Keratinocyte (primary cell): Measurements from ENCODE around the gene GRK3. TPM values are rescaled to one million over a fixed set of nuclear protein-coding genes. Genes with fewer than 3 reads are reported as not detected.
"Not testable (repeated sequence)": the region's sequence is repeated elsewhere in the genome, so short reads cannot be mapped to it uniquely, and the experiment has no call there.

Source experiments
- DNase-seq: peaks from one replicate; pipeline ENCODE4 v3.0.0-alpha.2; 2011; ENCODE audit warnings: low read depth, missing footprints, low spot score
- FAIRE-seq: peaks from 2 replicates; lab custom pipeline; 2011; peaks lifted over from hg19 to GRCh38; lab: Jason Lieb, UNC
- H2AFZ ChIP-seq: 2 replicates; pipeline ENCODE4 v1.6.0; 2012; ENCODE audit warnings: low read length, control low read depth, inconsistent platforms; ENCODE audit not compliant: control insufficient read depth
- H3K27ac ChIP-seq: 2 replicates; pipeline ENCODE4 v1.5.1; 2011; ENCODE audit warnings: low read length; ENCODE audit not compliant: control insufficient read depth, insufficient read depth
- H3K27me3 ChIP-seq: 3 replicates; pipeline ENCODE4 v1.6.0; 2011; ENCODE audit warnings: low read length; ENCODE audit not compliant: control insufficient read depth, insufficient read depth; ENCODE audit errors: extremely low read depth
- H3K36me3 ChIP-seq, 2 experiments: 2 replicates in 1 of 2; 3 replicates in 1 of 2; pipeline ENCODE4 v1.5.1; 2011; ENCODE audit warnings: low read length in 2 of 2, mild to moderate bottlenecking in 1 of 2; ENCODE audit not compliant: control insufficient read depth in 2 of 2, insufficient read depth in 2 of 2; ENCODE audit errors: extremely low read depth in 1 of 2
- H3K4me1 ChIP-seq: 3 replicates; pipeline ENCODE4 v1.5.1; 2011; ENCODE audit warnings: low read length; ENCODE audit not compliant: control insufficient read depth, insufficient read depth; ENCODE audit errors: extremely low read depth
- H3K4me2 ChIP-seq: 3 replicates; pipeline ENCODE4 v1.6.0; 2011; ENCODE audit warnings: low read depth, low read length; ENCODE audit not compliant: control insufficient read depth, insufficient read depth; ENCODE audit errors: extremely low read depth
- H3K4me3 ChIP-seq, 3 experiments: fragments of 200-600 bp in 1 of 3; sonication (generic) in 1 of 3; 2 replicates in 2 of 3; 3 replicates in 1 of 3; pipeline ENCODE4 v1.5.1; 2011 to 2016; ENCODE audit warnings: low read length in 3 of 3, mild to moderate bottlenecking in 3 of 3, control low read depth in 2 of 3, inconsistent platforms in 1 of 3, low read depth in 1 of 3, mixed read lengths in 1 of 3, mixed run types in 1 of 3, moderate library complexity in 1 of 3; ENCODE audit not compliant: control insufficient read depth in 2 of 3, insufficient read depth in 2 of 3; ENCODE audit errors: extremely low read depth in 1 of 3
- H3K79me2 ChIP-seq: 2 replicates; pipeline ENCODE4 v1.6.0; 2012; ENCODE audit warnings: low read length; ENCODE audit not compliant: control insufficient read depth, insufficient read depth
- H3K9ac ChIP-seq: 3 replicates; pipeline ENCODE4 v1.6.0; 2011; ENCODE audit warnings: low read length; ENCODE audit not compliant: control insufficient read depth, insufficient read depth; ENCODE audit errors: extremely low read depth
- H3K9me1 ChIP-seq: 3 replicates; pipeline ENCODE4 v1.6.0; 2011; ENCODE audit warnings: low read length; ENCODE audit not compliant: control insufficient read depth, insufficient read depth; ENCODE audit errors: extremely low read depth
- H3K9me3 ChIP-seq: 2 replicates; pipeline ENCODE4 v1.5.1; 2012; ENCODE audit warnings: low read depth, low read length; ENCODE audit not compliant: control insufficient read depth
- H4K20me1 ChIP-seq: 3 replicates; pipeline ENCODE4 v1.6.0; 2011; ENCODE audit warnings: low read length; ENCODE audit not compliant: control insufficient read depth, insufficient read depth; ENCODE audit errors: extremely low read depth
- EZH2 ChIP-seq: IDR thresholded peaks from one replicate; pipeline ENCODE4 v1.6.1; 2012; ENCODE audit warnings: inconsistent platforms, mild to moderate bottlenecking, low read length, moderate library complexity
- dilution Hi-C: fragments of 300-500 bp; cut with MboI; formaldehyde crosslinking; loops from one replicate; pipeline ENCODE4 v1.7.0; 2020; ENCODE audit warnings: low sequenced_read_pairs; ENCODE audit not compliant: extremely low pct_ligation_motif_present
- polyA plus RNA-seq, 5 experiments: library from polyadenylated mRNA; depleted of rRNA in 3 of 5; stranded (reverse) in 3 of 5; stranded (forward) in 1 of 5; unstranded in 1 of 5; fragments of >200 nt; gene quantifications; 1 replicate in 1 of 5; 2 replicates in 3 of 5; 3 replicates in 1 of 5; pipeline versions ENCODE4 v1.2.1 to v1.2.3, GENCODE V29; 2011 to 2012; ENCODE audit warnings: missing spikeins in 2 of 5, low read depth in 1 of 5, low replicate concordance in 1 of 5

GRK3 gene
- polyA plus RNA-seq, 1 donor (not counting 4 experiments of a cell fraction or from before 2014, with no cell fraction given) = 8.1 TPM

- no peaks in the 10 kb centered on the region for H3K9me3 ChIP-seq
- no peak overlapping the region for H3K27ac ChIP-seq
- FAIRE-seq = no peak
- no peak overlapping the region for H2AFZ ChIP-seq
- dilution Hi-C loops = no loop called here
- H3K4me2 ChIP-seq = no peak overlapping the region
- H3K79me2 ChIP-seq = peaks cover 2% of the 10 kb centered on the region
- H3K9ac ChIP-seq = no peak overlapping the region
- no peaks in the 10 kb centered on the region for H3K27me3 ChIP-seq
- H3K4me1 ChIP-seq = no peaks in the 10 kb centered on the region
- TF ChIP-seq EZH2 = no peak
- H3K4me3 ChIP-seq = no peak overlapping the region
- H3K9me1 ChIP-seq = no peaks in the 10 kb centered on the region
- DNase-seq = no peak
- peaks cover 0 to 1% of the 10 kb centered on the region in 2 experiments for H3K36me3 ChIP-seq
- H4K20me1 ChIP-seq = no peaks in the 10 kb centered on the region
Measured at GRCh38 chr22:25574736-25575135, 10.3 kb downstream of the GRK3 start.

- H3K9ac ChIP-seq, FAIRE-seq, H3K9me1 ChIP-seq, H3K4me2 ChIP-seq, H3K9me3 ChIP-seq, H3K27ac ChIP-seq, DNase-seq, H3K4me1 ChIP-seq, H3K36me3 ChIP-seq, H4K20me1 ChIP-seq, H2AFZ ChIP-seq, dilution Hi-C loops, H3K79me2 ChIP-seq, H3K27me3 ChIP-seq, H3K4me3 ChIP-seq: not testable (repeated sequence)
Measured at GRCh38 chr22:25575674-25576392, 11.4 kb downstream of the GRK3 start.

DNA sequence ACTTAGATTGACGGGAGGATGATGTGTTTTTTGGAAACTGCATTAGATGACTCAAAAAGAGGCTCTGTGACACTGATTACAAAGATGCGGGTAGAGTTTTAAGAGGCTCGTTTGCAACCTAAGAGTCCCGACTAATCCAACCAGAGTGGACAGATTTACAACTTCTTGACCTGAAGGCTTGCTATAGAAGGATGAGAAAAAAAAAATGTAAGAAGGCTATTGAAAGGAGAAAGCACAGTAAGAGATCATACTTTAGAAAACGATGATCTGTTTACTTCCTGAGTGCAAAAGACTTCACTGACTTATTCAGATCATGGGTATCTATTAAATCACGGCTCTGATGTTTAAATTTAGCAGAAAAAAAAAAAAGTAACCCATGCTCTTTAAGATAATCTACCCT is 17.0 kb downstream of the GRK3 start:
- H3K27me3 ChIP-seq, H3K27ac ChIP-seq, H3K79me2 ChIP-seq, H4K20me1 ChIP-seq, H3K36me3 ChIP-seq, H2AFZ ChIP-seq, DNase-seq, H3K4me3 ChIP-seq, H3K4me2 ChIP-seq, H3K9me3 ChIP-seq, H3K9ac ChIP-seq, H3K9me1 ChIP-seq, dilution Hi-C loops: not testable (repeated sequence)
- H3K4me1 ChIP-seq = peaks cover 11% of the 10 kb centered on the region
- peak; percentile 17 for FAIRE-seq
